Measurements from ENCODE around the gene FYN.

DNA sequence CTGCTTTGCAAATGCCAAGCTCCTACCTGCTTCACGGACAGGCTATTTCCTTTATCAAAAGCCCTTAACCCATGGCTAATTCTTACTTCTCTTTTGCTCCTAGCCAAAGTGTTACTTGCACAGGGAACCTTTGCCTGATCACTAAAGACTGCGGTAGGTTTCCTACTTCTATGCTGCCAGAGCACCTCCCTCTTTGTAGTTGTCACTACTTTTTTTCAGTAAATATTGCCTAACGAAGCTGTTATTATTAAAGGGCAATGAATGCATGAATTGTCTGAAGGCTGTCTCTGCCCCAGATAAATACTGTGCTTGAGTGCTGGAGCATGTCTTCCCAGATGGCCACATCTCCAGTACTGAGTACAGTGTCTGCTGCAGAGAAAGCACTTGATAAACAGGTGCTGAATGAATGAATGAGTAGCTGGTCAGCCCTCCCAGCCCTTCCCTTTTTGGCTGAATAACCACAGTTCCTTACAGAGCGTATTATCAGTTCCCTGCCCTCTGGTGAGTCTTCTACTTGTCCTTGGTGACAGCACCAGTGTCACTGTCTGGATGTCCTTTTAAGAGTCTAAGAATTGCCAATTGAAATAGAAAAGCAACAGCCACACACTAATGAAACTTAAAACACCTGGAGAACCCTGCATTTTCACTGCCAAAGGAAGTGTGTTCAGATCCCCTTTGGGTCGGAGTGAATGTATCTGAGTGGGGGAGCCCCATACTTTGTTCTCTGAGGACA lies 194.0 kb downstream of the FYN start:
- TF ChIP-seq EZH2phosphoT487 (IDR thresholded peaks at IDR 0.05; ENCODE audit: insufficient read depth, low read depth) = no peak
- no peak for TF ChIP-seq EZH2 (IDR thresholded peaks at IDR 0.05; ENCODE audit: insufficient read depth, poor library complexity, severe bottlenecking)
